Measurements from ENCODE around the gene ITGB6. TPM values are rescaled to one million over a fixed set of nuclear protein-coding genes. Genes with fewer than 3 reads are reported as not detected.

ITGB6 gene
- polyA plus RNA-seq, 2 of the 4 experiments (the other 2 are of a cell fraction): 4.2 to 5.0 TPM

DNA sequence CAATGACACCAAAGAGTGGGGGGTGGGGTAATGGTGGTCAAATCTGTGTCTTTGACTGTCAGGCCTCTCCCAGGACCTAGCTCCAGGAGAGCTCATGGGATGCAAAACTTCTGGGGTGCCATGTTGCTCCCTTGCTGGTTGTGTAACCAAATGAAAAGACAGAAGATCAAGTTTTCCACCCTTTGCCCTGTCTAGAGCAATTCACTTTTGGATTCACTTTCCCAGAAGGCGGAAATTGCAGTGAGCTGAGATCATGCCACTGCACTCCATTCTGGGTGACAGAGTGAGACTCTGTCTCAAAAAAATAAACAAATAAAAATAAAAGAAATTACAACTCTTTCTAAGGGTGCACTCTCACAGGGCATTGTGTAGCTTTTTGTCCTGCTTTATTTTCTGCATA lies 102.7 kb downstream of the ITGB6 start:
- H3K27ac ChIP-seq: no peak overlapping the region
- H3K4me1 ChIP-seq: no peaks in the 10 kb centered on the region
- ATAC-seq: no peak
- no peak overlapping the region for H3K4me3 ChIP-seq
- TF ChIP-seq TP53 (CRISPR knock-in tag; IDR thresholded peaks at IDR 0.05) (no peak), CBX2 (IDR thresholded peaks at IDR 0.05; ENCODE audit: borderline replicate concordance, low read depth) (no peak), MAFK (IDR thresholded peaks at IDR 0.05; ENCODE audit: partially characterized antibody) (no peak), ZSCAN20 (CRISPR knock-in tag; IDR thresholded peaks at IDR 0.05) (no peak), CEBPB (IDR thresholded peaks at IDR 0.05) (no peak), MAZ (IDR thresholded peaks at IDR 0.05; ENCODE audit: borderline replicate concordance, low read depth, low read length) (no peak), ESRRA (IDR thresholded peaks at IDR 0.05; ENCODE audit: borderline replicate concordance, low read length) (no peak), FOSB (CRISPR knock-in tag; IDR thresholded peaks at IDR 0.05) (no peak), ZC3H11A (IDR thresholded peaks at IDR 0.05) (no peak), RAD21 (conservative IDR thresholded peaks at IDR 0.05 in 1 of 2, IDR thresholded peaks at IDR 0.05 in 1 of 2) (no peak), USF2 (IDR thresholded peaks at IDR 0.05) (no peak), HOXB5 (CRISPR knock-in tag; IDR thresholded peaks at IDR 0.05) (no peak), TFCP2L1 (CRISPR knock-in tag; IDR thresholded peaks at IDR 0.05) (no peak), BHLHE40 (IDR thresholded peaks at IDR 0.05; ENCODE audit: low read depth, low read length) (no peak)
- TF ChIP-seq, protein P1, sequence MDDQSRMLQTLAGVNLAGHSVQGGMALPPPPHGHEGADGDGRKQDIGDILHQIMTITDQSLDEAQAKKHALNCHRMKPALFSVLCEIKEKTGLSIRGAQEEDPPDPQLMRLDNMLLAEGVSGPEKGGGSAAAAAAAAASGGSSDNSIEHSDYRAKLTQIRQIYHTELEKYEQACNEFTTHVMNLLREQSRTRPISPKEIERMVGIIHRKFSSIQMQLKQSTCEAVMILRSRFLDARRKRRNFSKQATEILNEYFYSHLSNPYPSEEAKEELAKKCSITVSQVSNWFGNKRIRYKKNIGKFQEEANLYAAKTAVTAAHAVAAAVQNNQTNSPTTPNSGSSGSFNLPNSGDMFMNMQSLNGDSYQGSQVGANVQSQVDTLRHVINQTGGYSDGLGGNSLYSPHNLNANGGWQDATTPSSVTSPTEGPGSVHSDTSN (IDR thresholded peaks at IDR 0.05): no peak
- TF ChIP-seq, protein P2, sequence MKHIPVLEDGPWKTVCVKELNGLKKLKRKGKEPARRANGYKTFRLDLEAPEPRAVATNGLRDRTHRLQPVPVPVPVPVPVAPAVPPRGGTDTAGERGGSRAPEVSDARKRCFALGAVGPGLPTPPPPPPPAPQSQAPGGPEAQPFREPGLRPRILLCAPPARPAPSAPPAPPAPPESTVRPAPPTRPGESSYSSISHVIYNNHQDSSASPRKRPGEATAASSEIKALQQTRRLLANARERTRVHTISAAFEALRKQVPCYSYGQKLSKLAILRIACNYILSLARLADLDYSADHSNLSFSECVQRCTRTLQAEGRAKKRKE (CRISPR knock-in tag; IDR thresholded peaks at IDR 0.05; ENCODE audit: low read depth): no peak
- no peak for FAIRE-seq
- H3K9me3 ChIP-seq: peaks cover 9% of the 10 kb centered on the region; the same call in 2 of the 3 replicates
- CTCF ChIA-PET: interaction anchor here (0.6 to 3.8 kb wide), 7 partner anchors 9 to 897 kb away, joined by 3 to 23 read pairs (median 5); no protein-coding TSS in a partner anchor
- WGBS (ENCODE audit: missing lambda C conversion rate): 90% methylated on average over 1 of the region's 1 CpG
- no peak overlapping the region for H3K4me2 ChIP-seq
- DNase-seq (ENCODE audit: low read depth in 1 of 2, low spot score in 1 of 2): no peak
- POLR2A ChIA-PET: no interaction called here

DNA sequence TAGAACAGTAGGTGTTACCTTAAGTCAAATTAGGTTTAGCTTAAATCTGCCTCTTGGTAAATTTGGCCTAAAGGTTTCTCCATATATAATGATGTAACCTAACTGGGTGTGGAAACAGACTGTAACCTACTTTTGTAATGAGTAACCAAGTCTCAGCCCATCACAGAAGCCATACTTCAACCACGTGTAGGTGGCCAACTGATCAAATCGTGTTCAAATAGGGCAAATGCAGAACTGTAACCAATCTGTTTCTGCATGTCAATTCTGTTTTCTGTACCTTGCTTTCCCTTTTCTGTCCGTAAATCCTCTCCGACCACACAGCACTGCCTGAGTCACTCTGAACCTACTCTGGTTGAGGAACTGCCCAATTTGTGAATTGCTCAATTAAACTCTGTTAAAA lies 103.7 kb downstream of the ITGB6 start:
- CTCF ChIA-PET: interaction anchor here (1.0 to 3.8 kb wide), 3 partner anchors 11 to 874 kb away, joined by 4 to 23 read pairs (median 5); no protein-coding TSS in a partner anchor
- Histone ChIP-seq H3K9me3 (peaks cover 9% of the 10 kb centered on the region; the same call in 2 of the 3 replicates), H3K4me2 (no peak overlapping the region), H3K4me3 (no peak overlapping the region), H3K4me1 (peaks cover 5% of the 10 kb centered on the region), H3K27ac (no peak overlapping the region)
- POLR2A ChIA-PET: no interaction called here
- no peak for DNase-seq (ENCODE audit: low read depth in 1 of 2, low spot score in 1 of 2)
- 74% methylated on average over 4 of the region's 4 CpGs for WGBS (ENCODE audit: missing lambda C conversion rate)
- FAIRE-seq: no peak
- no peak for TF ChIP-seq ESRRA (IDR thresholded peaks at IDR 0.05; ENCODE audit: borderline replicate concordance, low read length)
- TF ChIP-seq NR3C1 (IDR thresholded peaks at IDR 0.05): no peak
- no peak for ATAC-seq

GRCh38 chr2:160092445-160092844 lies 107.6 kb downstream of the ITGB6 start:
- Histone ChIP-seq H3K27ac (no peak overlapping the region; a peak in 1 of 6 replicates), H3K4me2 (no peak overlapping the region), H3K4me1 (peaks cover 10% of the 10 kb centered on the region), H3K4me3 (no peak overlapping the region), H3K9me3 (peaks cover 9% of the 10 kb centered on the region; the same call in 2 of the 3 replicates)
- WGBS (ENCODE audit: missing lambda C conversion rate): 82% methylated on average over 4 of the region's 4 CpGs
- no peak for ATAC-seq
- DNase-seq (ENCODE audit: low read depth in 1 of 2, low spot score in 1 of 2): no peak
- no peak for FAIRE-seq
- ChIA-PET CTCF (interaction anchor here (0.9 to 4.6 kb wide), 5 partner anchors 11 to 902 kb away, joined by 3 to 33 read pairs (median 4); no protein-coding TSS in a partner anchor), POLR2A (no interaction called here)
- TF ChIP-seq NPAS2 (CRISPR knock-in tag; IDR thresholded peaks at IDR 0.05; ENCODE audit: borderline replicate concordance): no peak
- no peak for TF ChIP-seq POLR2A (IDR thresholded peaks at IDR 0.05; ENCODE audit: low read length)
- no peak for TF ChIP-seq RARB (CRISPR knock-in tag; IDR thresholded peaks at IDR 0.05)
- TF ChIP-seq RNF2 (IDR thresholded peaks at IDR 0.05; ENCODE audit: borderline replicate concordance, low read depth): no peak
- no peak for TF ChIP-seq CTCF (IDR thresholded peaks at IDR 0.05)
- TF ChIP-seq HEYL (CRISPR knock-in tag; IDR thresholded peaks at IDR 0.05): no peak
- TF ChIP-seq RFX5 (IDR thresholded peaks at IDR 0.05): no peak
- no peak for TF ChIP-seq EHF (CRISPR knock-in tag; IDR thresholded peaks at IDR 0.05)
- no peak for TF ChIP-seq HOXB13 (CRISPR knock-in tag; IDR thresholded peaks at IDR 0.05; ENCODE audit: low read depth)
- no peak for TF ChIP-seq CHD4 (IDR thresholded peaks at IDR 0.05; ENCODE audit: borderline replicate concordance)
- TF ChIP-seq USF2 (IDR thresholded peaks at IDR 0.05): no peak
- no peak for TF ChIP-seq MYC (IDR thresholded peaks at IDR 0.05; ENCODE audit: borderline replicate concordance, low read length)
- TF ChIP-seq RCOR1 (IDR thresholded peaks at IDR 0.05; ENCODE audit: low read depth, low read length): no peak
- no peak for TF ChIP-seq TFCP2L1 (CRISPR knock-in tag; IDR thresholded peaks at IDR 0.05)
- TF ChIP-seq NR3C1 (IDR thresholded peaks at IDR 0.05): no peak
- TF ChIP-seq E2F6 (IDR thresholded peaks at IDR 0.05; ENCODE audit: borderline replicate concordance, low read depth): no peak

All from A549 (cell line).